DND-41 (cell line): Measurements from ENCODE around the gene CNBD2.

Source experiments
- CTCF ChIP-seq: IDR thresholded peaks from 2 replicates; pipeline ENCODE4 v1.5.1; 2012; ENCODE audit warnings: borderline replicate concordance, low read length, moderate library complexity, mild to moderate bottlenecking; ENCODE audit not compliant: poor library complexity, severe bottlenecking; ENCODE audit errors: extremely low read depth
- EZH2 ChIP-seq: IDR thresholded peaks from 3 replicates; pipeline ENCODE4 v1.6.1; 2012; ENCODE audit warnings: borderline replicate concordance, low read depth, mild to moderate bottlenecking, moderate library complexity, low read length, inconsistent platforms; ENCODE audit not compliant: severe bottlenecking

- TF ChIP-seq CTCF (no peak), EZH2 (no peak)
Measured at GRCh38 chr20:36036688-36037087, 68.3 kb downstream of the CNBD2 start.
